AG04449 (cell line): ENCODE results near the gene TOM1L2.

Source experiments
- CTCF ChIA-PET: fragments of 350-600 bp; formaldehyde crosslinking; extraction: SDS; loops from one replicate; lab custom pipeline; 2021; ENCODE audit warnings: antibody characterized with exemption; lab: Yijun Ruan, JAX
- POLR2A ChIA-PET: fragments of 400-600, 350-600 bp; formaldehyde crosslinking; extraction: SDS; loops from one replicate; lab custom pipeline; 2020; ENCODE audit warnings: antibody characterized with exemption, inconsistent platforms; lab: Yijun Ruan, JAX
- DNase-seq: peaks from one replicate; pipeline ENCODE4 v3.0.0-alpha.2; 2010; ENCODE audit warnings: low read depth, low spot score
- H3K4me3 ChIP-seq: 2 replicates; pipeline ENCODE4 v1.5.1; 2011; ENCODE audit warnings: low read depth, mild to moderate bottlenecking, control low read depth, low read length
- TF ChIP-seq, protein P1 (sequence below): IDR thresholded peaks from one replicate; pipeline ENCODE4 v1.5.1; 2011; ENCODE audit warnings: mild to moderate bottlenecking, moderate library complexity, low read length, control low read depth, inconsistent platforms; ENCODE audit not compliant: insufficient read depth; ENCODE audit errors: missing control alignments

The TOM1L2 gene

DNA sequence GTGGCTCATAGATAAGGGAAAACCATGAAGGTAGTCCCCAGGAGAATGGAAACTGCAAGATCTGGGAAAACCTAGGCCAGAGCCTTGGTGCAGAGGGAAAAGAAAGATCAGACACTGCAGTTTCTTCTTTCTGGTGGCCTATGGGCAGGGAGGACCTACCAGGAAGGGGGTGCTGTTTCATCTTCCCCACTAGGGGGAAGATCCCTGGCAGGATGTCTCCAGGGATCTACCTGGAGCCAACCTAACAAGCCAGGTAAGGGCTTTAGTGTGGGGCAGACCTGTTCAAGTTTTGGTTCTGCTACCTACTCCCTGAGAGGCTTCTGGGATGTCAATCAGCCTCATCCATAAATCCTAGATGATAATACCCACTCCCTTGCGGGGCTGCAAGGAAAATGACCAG is 21.4 kb downstream of the TOM1L2 start:
- ChIA-PET POLR2A (no interaction called here), CTCF (interaction anchor here (1.0 kb wide), 1 partner anchor 22 kb away, joined by 3 read pairs; the partner anchor contains the start of gene DRC3)
- no peak for DNase-seq
- no peak overlapping the region for H3K4me3 ChIP-seq
- TF ChIP-seq, protein P1, sequence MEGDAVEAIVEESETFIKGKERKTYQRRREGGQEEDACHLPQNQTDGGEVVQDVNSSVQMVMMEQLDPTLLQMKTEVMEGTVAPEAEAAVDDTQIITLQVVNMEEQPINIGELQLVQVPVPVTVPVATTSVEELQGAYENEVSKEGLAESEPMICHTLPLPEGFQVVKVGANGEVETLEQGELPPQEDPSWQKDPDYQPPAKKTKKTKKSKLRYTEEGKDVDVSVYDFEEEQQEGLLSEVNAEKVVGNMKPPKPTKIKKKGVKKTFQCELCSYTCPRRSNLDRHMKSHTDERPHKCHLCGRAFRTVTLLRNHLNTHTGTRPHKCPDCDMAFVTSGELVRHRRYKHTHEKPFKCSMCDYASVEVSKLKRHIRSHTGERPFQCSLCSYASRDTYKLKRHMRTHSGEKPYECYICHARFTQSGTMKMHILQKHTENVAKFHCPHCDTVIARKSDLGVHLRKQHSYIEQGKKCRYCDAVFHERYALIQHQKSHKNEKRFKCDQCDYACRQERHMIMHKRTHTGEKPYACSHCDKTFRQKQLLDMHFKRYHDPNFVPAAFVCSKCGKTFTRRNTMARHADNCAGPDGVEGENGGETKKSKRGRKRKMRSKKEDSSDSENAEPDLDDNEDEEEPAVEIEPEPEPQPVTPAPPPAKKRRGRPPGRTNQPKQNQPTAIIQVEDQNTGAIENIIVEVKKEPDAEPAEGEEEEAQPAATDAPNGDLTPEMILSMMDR, result peak; percentile 5

DNA sequence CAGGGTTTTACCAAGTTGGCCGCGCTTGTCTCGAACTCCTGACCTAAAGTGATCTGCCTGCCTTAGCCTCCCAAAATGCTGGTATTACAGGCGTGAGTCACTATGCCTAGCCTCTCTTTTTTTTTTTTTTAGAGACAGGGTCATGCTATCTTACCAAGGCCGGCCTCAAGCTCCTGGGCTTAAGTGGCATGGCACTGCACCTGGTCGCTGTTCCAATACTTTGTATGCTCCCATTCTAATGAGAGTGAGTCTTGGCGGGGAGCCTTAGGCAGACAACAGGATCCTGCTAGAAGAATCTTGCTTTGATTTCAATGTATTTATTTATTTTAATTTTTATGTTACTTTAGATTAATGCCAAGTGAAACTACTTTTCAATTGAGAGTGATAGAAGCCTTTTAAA is 21.9 kb downstream of the TOM1L2 start:
- H3K4me3 ChIP-seq, result no peak overlapping the region
- ChIA-PET CTCF (interaction anchor here (1.0 kb wide), 1 partner anchor 22 kb away, joined by 3 read pairs; the partner anchor contains the start of gene DRC3), POLR2A (no interaction called here)
- no peak for DNase-seq
- TF ChIP-seq, protein P1, result no peak

DNA sequence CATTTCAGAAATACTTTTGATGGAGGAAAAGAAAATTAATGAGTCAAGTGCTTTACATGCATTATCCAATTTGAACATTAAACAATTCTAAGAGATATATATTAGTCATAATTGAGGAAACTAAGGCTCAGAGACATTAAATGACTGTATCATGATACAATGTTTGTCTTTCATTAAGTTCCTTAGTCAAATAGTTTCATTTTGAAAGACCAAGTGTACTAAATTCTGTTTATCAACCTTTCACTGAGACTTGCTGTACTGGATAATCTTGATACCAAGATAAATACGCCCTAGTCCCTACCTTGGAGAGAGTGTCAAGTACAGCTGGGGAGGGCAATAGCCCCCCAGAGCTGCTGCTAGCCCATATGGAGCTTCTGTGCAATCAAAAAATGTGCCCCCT is 24.2 kb downstream of the TOM1L2 start:
- TF ChIP-seq, protein P1, result no peak
- POLR2A ChIA-PET, result interaction anchor here (0.9 to 1.2 kb wide), 2 partner anchors 10 to 12 kb away, joined by 3 read pairs; no protein-coding TSS in a partner anchor
- H3K4me3 ChIP-seq, result no peak overlapping the region
- no peak for DNase-seq
- CTCF ChIA-PET, result interaction anchor here (1.0 to 8.5 kb wide), 5 partner anchors 10 to 57 kb away, joined by 3 to 56 read pairs (median 4); no protein-coding TSS in a partner anchor

- DNase-seq, result no peak
- no peak overlapping the region for H3K4me3 ChIP-seq
- ChIA-PET POLR2A (interaction anchor here (0.9 kb wide), 1 partner anchor 11 kb away, joined by 3 read pairs; no protein-coding TSS in a partner anchor), CTCF (interaction anchor here (1.0 to 8.5 kb wide), 5 partner anchors 11 to 56 kb away, joined by 3 to 56 read pairs (median 3); no protein-coding TSS in a partner anchor)
- TF ChIP-seq, protein P1, result no peak
Measured at GRCh38 chr17:17947309-17947708, 24.9 kb downstream of the TOM1L2 start.

- H3K4me3 ChIP-seq, result no peak overlapping the region
- POLR2A ChIA-PET, result no interaction called here
- TF ChIP-seq, protein P1, result no peak
- DNase-seq, result no peak
- CTCF ChIA-PET, result interaction anchor here (1.2 to 8.5 kb wide), 6 partner anchors 8 to 48 kb away, joined by 3 to 56 read pairs (median 6); no protein-coding TSS in a partner anchor
Measured at GRCh38 chr17:17946093-17946492, 26.1 kb downstream of the TOM1L2 start.

DNA sequence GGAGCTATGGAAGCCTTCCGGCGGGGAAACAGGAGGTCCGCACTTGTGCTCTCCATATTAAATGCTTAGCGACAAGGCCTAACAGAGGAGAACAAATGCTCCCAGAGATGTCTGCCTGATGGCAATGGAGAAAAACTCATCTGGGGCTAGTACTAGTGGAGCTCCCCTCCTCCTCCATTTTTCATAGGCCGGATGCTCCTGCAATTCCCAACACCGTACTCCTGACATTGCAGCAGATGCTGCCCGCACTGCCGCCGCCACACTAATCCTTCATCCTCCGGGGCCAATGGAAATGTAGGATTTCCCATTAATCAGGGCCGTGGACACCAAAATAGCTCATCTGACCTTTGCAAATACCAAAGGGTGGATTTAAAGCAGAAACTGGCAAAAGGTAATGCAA is 27.5 kb downstream of the TOM1L2 start:
- ChIA-PET POLR2A (interaction anchor here (0.5 to 1.2 kb wide), 2 partner anchors 9 to 160 kb away, joined by 3 read pairs; no protein-coding TSS in a partner anchor), CTCF (interaction anchor here (0.6 to 8.5 kb wide), 8 partner anchors 9 to 53 kb away, joined by 3 to 56 read pairs (median 4); no protein-coding TSS in a partner anchor)
- TF ChIP-seq, protein P1, result no peak
- DNase-seq, result no peak
- H3K4me3 ChIP-seq, result no peak overlapping the region
